Upper lobe of left lung (tissue), 6 donors: ENCODE data around the gene PKIG. TPM values are rescaled to one million over a fixed set of nuclear protein-coding genes. Genes with fewer than 3 reads are reported as not detected.

Experiments used
- ATAC-seq, 2 donors: fragments of 200-7000 bp; cut with Tn5 transposase; one replicate each; pipeline ENCODE4 v1.9.1; 2022; ENCODE audit warnings: mild to moderate bottlenecking in 2 of 2, moderate library complexity in 2 of 2; ENCODE audit not compliant: low FRiP score in 2 of 2
- DNase-seq, 2 donors: peaks; one replicate each; pipeline ENCODE4 v3.0.0-alpha.2; 2019 to 2020
- H3K27ac ChIP-seq, 4 donors: fragments of 200-600 bp; sonication (generic); one replicate each; pipeline ENCODE4 v1.5.1; 2016 to 2019
- H3K27me3 ChIP-seq, 4 donors: fragments of 200-600 bp; sonication (generic); one replicate each; pipeline ENCODE4 v1.5.1; 2017 to 2019
- H3K36me3 ChIP-seq, 4 donors: fragments of 200-600 bp; sonication (generic); one replicate each; pipeline ENCODE4 v1.5.1; 2016 to 2019
- H3K4me1 ChIP-seq, 4 donors: fragments of 200-600 bp; sonication (generic); one replicate each; pipeline ENCODE4 v1.5.1; 2018 to 2019
- H3K4me3 ChIP-seq, 4 donors: fragments of 200-600 bp; sonication (generic); one replicate each; pipeline ENCODE4 v1.5.1; 2017 to 2019; ENCODE audit warnings: mild to moderate bottlenecking in 2 of 4, moderate library complexity in 1 of 4
- H3K9me3 ChIP-seq, 4 donors: fragments of 200-600 bp; sonication (generic); one replicate each; pipeline ENCODE4 v1.5.1; 2018 to 2019
- CTCF ChIP-seq, 6 experiments: fragments of 450-650 bp in 4 of 6; fragments of 200-600 bp in 2 of 6; sonication (generic) in 2 of 6; IDR thresholded peaks; one replicate each; pipeline ENCODE4 v1.5.1; 2016 to 2019; ENCODE audit warnings: antibody characterized with exemption in 6 of 6
- EP300 ChIP-seq, 4 donors: sonication (generic); formaldehyde crosslinking; IDR thresholded peaks; one replicate each; pipeline ENCODE4 v1.5.1; 2017; ENCODE audit warnings: antibody characterized with exemption in 4 of 4, control low read depth in 2 of 4
- POLR2A ChIP-seq, 4 donors: fragments of 450-650 bp; IDR thresholded peaks; one replicate each; pipeline ENCODE4 v1.5.1; 2016 to 2017; ENCODE audit warnings: antibody characterized with exemption in 4 of 4, mild to moderate bottlenecking in 2 of 4
- POLR2AphosphoS5 ChIP-seq, 2 donors: sonication (generic); formaldehyde crosslinking; IDR thresholded peaks; one replicate each; pipeline ENCODE4 v1.5.1; 2017; ENCODE audit warnings: antibody characterized with exemption in 2 of 2
- WGBS, 2 donors: methylation state at CpG; one replicate each; pipeline ENCODE4 v1.1.5; 2017 to 2018; 5-methylcytosine and 5-hydroxymethylcytosine counted together
- total RNA-seq, 6 donors: library from RNA; depleted of rRNA in 4 of 6; stranded (reverse); fragments of >200 nt in 4 of 6; gene quantifications; one replicate each; pipeline versions ENCODE4 v1.1.0 to v1.2.1, GENCODE V29; 2016 to 2021
- donor health status: DM: no; HTN: no; CAD: no; lungs with moderate emphysema.
- donor health status: DM: no; HTN: yes; CAD: no; lungs with severe emphysema.

The PKIG gene
- total RNA-seq, 6 donors from 2014 or later: 46.1 to 91.5 (median 67.8) TPM

DNA sequence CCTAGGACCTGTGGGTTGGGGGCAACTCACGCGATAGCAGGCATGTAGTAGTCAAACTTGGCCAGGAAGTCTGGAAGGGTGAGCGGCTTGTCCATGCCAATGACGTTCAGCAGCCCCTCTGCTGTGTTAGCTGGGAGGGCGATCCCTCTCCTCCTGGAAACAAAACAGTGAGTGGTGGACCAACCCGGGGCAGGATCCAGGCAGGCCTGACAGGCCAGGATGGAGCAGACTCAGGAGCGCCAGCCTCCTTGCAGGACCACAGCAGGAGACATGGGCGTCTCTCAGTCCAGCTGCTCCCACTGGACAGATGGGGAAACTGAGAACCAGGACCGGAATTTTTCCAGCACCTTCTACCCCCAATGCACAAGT, 46.6 kb downstream of the PKIG start:
- WGBS, 2 donors: 80 to 90% methylated on average over 1 to 9 of the region's 9 CpGs
- no peak for ATAC-seq
- H3K27me3 ChIP-seq: no peaks in the 10 kb centered on the region

GRCh38 chr20:44629542-44629941, 47.2 kb downstream of the PKIG start:
- H3K27ac ChIP-seq: no peak overlapping the region
- WGBS, 2 donors: 60 to 82% methylated on average over 6 to 10 of the region's 10 CpGs
- H3K9me3 ChIP-seq: no peaks in the 10 kb centered on the region
- H3K27me3 ChIP-seq: no peaks in the 10 kb centered on the region
- peaks cover 0 to 4% (median 0%) of the 10 kb centered on the region in 4 donors for H3K36me3 ChIP-seq
- no peak for TF ChIP-seq EP300 (IDR thresholded peaks at IDR 0.05)
- ATAC-seq (no peak), DNase-seq (peak in 1 of 2 donors; percentile 56)
- no peak overlapping the region for H3K4me3 ChIP-seq
- no peaks in the 10 kb centered on the region for H3K4me1 ChIP-seq

More for the DNA sequence above, 46.6 kb downstream of the PKIG start:
- no peak overlapping the region for H3K27ac ChIP-seq
- H3K36me3 ChIP-seq: peaks cover 0 to 5% (median 1%) of the 10 kb centered on the region in 4 donors
- H3K9me3 ChIP-seq: no peaks in the 10 kb centered on the region
- DNase-seq: no peak
- no peak overlapping the region for H3K4me3 ChIP-seq
- TF ChIP-seq CTCF (IDR thresholded peaks at IDR 0.05): no peak
- no peak for TF ChIP-seq EP300 (IDR thresholded peaks at IDR 0.05)
- TF ChIP-seq POLR2AphosphoS5 (IDR thresholded peaks at IDR 0.05): no peak
- no peak for TF ChIP-seq POLR2A (IDR thresholded peaks at IDR 0.05)
- no peaks in the 10 kb centered on the region for H3K4me1 ChIP-seq

GRCh38 chr20:44630297-44630696, 47.9 kb downstream of the PKIG start:
- Histone ChIP-seq H3K27ac (no peak overlapping the region), H3K27me3 (no peaks in the 10 kb centered on the region), H3K4me3 (no peak overlapping the region), H3K4me1 (no peaks in the 10 kb centered on the region), H3K36me3 (peaks cover 0 to 9% (median 0%) of the 10 kb centered on the region in 4 donors), H3K9me3 (no peaks in the 10 kb centered on the region)
- TF ChIP-seq POLR2AphosphoS5 (IDR thresholded peaks at IDR 0.05) (no peak), CTCF (IDR thresholded peaks at IDR 0.05) (no peak), POLR2A (IDR thresholded peaks at IDR 0.05) (no peak), EP300 (IDR thresholded peaks at IDR 0.05) (no peak)
- WGBS, 2 donors: 96 to 97% methylated on average over 5 of the region's 5 CpGs
- no peak for ATAC-seq
- DNase-seq: no peak

GRCh38 chr20:44632103-44632752, 49.8 kb downstream of the PKIG start:
- TF ChIP-seq CTCF (IDR thresholded peaks at IDR 0.05) (no peak), EP300 (IDR thresholded peaks at IDR 0.05) (no peak), POLR2AphosphoS5 (IDR thresholded peaks at IDR 0.05) (no peak), POLR2A (IDR thresholded peaks at IDR 0.05) (no peak)
- no peaks in the 10 kb centered on the region for H3K4me1 ChIP-seq
- 71 to 78% methylated on average over 8 of the region's 8 CpGs for WGBS, 2 donors
- no peak overlapping the region for H3K27ac ChIP-seq
- ATAC-seq (no peak), DNase-seq (no peak)
- H3K36me3 ChIP-seq: peaks cover 0 to 11% (median 0%) of the 10 kb centered on the region in 4 donors
- no peaks in the 10 kb centered on the region for H3K9me3 ChIP-seq
- no peaks in the 10 kb centered on the region for H3K27me3 ChIP-seq
- H3K4me3 ChIP-seq: no peak overlapping the region

DNA sequence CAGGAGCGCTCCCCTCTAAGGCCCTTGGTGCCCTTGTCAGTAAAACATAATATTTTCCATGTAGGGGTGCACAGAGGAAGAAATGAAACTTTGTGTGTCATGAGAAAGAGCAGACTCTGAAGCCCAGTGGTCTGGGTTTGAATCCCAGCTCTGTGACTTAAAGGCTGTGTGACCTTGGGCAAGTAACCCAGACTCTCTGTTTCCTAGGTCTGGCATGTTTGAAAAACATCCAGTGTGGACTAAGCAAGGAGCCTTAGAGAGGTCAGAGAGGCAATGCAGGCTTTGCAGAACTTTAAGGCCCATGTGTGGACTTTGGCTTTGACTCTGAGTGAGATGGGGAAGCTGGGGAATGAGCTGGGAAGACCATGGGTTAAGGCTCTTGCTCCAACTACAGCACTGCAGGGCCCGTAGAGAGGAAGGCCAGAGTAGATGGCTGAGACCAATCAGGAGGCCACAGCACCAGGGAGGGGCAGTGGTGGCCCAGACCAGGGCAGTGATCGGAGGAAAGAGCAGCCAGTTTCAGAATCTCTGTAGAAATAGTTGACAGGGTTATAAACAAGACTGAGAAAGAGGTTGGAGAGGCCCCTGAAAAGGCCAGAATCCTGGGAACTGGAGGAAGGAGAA, 50.9 kb downstream of the PKIG start:
- Histone ChIP-seq H3K27ac (no peak overlapping the region), H3K4me1 (no peaks in the 10 kb centered on the region), H3K4me3 (no peak overlapping the region), H3K9me3 (no peaks in the 10 kb centered on the region), H3K27me3 (no peaks in the 10 kb centered on the region), H3K36me3 (peaks cover 0 to 11% (median 0%) of the 10 kb centered on the region in 4 donors)
- DNase-seq (no peak), ATAC-seq (no peak)
- TF ChIP-seq POLR2A (IDR thresholded peaks at IDR 0.05): no peak
- TF ChIP-seq POLR2AphosphoS5 (IDR thresholded peaks at IDR 0.05): no peak
- WGBS, 2 donors: 75 to 82% methylated on average over 3 of the region's 3 CpGs
